ENCODE results near the gene ATP6V0D1.

ATP6V0D1 gene

DNA sequence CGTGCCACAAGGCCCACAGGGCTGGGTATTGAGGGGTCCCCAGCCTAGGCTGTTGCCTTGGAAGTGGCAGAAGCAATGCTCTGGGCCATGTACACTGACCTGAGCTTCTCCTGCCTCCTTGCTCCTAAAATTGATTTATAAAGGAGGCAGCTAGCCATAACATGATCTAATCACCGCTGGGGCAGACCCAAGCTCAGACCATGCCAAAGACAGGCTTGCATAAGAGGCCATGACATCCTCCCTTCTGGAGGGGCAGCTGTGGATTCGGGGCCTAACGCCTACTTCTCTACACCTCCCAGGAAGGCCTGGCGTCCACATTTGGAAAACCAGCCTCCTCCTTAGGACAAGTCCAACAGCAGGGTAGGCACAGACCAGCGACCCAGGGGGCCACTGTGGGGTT, 37.7 kb downstream of the ATP6V0D1 start:
- no peak for DNase-seq

GRCh38 chr16:67442581-67443255, 38.2 kb downstream of the ATP6V0D1 start:
- no peak for DNase-seq

DNA sequence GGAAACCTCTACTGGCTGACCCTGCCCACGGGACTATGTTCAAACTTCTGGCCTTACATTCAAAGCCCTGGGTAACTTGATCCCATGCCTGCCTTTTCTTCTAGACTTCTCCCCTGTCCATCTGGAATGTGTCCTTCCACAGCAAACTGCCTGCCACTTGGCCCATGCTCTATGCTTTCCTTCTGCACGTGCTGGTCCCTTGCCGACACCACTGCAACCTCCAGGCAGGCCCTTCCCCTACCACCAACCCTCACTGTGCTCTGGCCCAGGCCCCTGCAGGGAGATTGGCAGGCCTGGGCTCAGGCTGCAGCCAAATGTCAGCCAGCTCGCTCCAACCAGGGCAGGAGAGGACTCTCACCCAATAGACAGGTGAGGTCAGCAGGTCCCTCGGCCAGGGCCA, 39.0 kb downstream of the ATP6V0D1 start:
- DNase-seq: no peak

DNA sequence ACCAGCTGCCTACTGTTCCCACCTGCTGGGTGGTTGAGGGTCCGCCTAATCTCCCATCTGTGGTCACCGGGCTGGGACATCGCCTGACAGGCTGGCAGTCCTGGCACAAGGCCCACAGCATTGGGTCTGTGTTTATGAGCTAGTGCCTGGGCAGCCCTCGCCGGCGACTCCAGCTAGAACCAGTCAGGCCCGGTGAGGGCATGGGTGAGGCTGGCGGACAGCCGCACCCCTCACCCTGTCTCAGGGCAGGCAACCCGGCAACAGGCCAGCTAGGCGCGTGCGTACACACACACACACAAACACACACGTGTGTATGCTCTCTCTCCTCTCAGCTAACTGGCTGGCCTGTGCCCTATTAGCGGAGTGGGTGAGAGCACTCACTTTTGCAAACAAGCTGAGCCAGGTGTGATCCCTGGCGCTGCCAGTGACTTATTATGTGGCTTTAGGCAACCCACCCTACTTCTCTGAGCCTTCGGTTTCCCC, 39.6 kb downstream of the ATP6V0D1 start:
- DNase-seq: peak; percentile 65

DNA sequence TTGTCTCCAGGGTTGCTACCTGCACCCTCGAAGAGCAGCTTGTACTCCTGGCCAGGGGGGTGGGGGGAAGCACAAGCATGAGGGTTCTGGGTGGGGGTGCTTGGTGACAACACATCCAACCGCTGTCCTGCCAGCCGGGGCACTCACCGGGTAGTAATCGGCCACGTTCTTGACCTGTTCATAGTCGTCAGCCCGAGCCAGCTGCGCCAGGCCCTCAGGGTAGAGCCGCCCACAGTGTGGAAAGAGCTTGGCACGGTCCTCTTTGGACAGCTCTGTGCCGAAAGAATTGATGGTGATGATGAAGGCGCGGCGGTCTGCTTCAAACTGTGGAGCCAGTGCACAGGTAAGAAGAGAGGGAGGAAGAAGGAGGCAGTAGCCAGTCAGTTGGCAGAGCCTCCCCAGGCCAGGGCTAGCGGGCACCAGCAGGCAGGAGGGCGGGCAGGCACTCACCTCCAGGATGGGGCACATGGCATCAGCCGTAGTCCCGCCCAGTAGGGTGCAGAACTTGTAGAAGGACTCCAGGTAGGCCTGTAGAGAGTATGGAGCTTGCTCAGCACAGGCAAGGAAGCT, 42.0 kb downstream of the ATP6V0D1 start:
- no peak for DNase-seq

- DNase-seq: no peak
These were observed 42.7 kb downstream of the ATP6V0D1 start for GRCh38 chr16:67438098-67438791.

DNA sequence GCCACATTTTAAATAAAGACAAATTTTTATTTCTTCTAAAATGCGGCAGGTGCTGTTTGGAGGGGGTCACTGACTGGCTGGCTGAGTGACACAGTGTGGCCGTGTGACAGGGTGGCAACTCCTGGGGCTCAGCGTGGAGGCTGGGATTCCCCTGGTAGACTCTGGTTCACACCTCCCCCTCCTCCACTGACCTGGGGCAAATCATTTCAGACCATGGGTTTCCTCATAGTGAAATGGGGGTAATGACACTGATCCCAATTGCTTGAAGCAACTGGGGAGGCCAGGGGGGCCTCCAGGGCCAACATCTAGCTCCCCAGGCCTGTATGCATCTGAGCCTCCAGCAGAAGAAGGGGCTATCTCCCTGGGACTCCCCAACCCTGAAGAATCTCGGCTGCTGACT, 43.4 kb downstream of the ATP6V0D1 start:
- no peak for DNase-seq

- DNase-seq: no peak
These were observed 44.2 kb downstream of the ATP6V0D1 start for GRCh38 chr16:67436640-67437193.

DNA sequence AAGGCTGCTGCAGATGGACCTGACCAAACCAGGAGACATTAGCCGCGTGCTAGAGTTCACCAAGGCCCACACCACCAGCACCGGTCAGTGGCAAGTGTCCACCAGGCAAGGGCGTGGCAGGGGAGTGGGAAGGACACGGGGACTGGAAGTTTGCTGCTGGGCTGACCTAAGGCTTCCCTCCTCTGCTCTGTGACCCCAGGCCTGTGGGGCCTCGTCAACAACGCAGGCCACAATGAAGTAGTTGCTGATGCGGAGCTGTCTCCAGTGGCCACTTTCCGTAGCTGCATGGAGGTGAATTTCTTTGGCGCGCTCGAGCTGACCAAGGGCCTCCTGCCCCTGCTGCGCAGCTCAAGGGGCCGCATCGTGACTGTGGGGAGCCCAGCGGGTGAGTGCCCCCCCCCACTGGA, 45.2 kb downstream of the ATP6V0D1 start:
- no peak for DNase-seq

GRCh38 chr16:67433131-67433719, 47.7 kb downstream of the ATP6V0D1 start:
- no peak for DNase-seq

- DNase-seq: no peak
These were observed 48.5 kb downstream of the ATP6V0D1 start for GRCh38 chr16:67432506-67432890.

GRCh38 chr16:67431775-67432505, 49.0 kb downstream of the ATP6V0D1 start:
- DNase-seq: no peak

GRCh38 chr16:67430977-67431774, 49.8 kb downstream of the ATP6V0D1 start, which contains the start of gene HSD11B2:
Gene HSD11B2 (plus strand): TSS chr16:67431121. CDS start chr16:67431249, 128 bp downstream.
- no peak for DNase-seq

GRCh38 chr16:67430504-67430976, 50.4 kb downstream of the ATP6V0D1 start:
- no peak for DNase-seq

GRCh38 chr16:67429799-67430503, 51.0 kb downstream of the ATP6V0D1 start:
- no peak for DNase-seq

DNA sequence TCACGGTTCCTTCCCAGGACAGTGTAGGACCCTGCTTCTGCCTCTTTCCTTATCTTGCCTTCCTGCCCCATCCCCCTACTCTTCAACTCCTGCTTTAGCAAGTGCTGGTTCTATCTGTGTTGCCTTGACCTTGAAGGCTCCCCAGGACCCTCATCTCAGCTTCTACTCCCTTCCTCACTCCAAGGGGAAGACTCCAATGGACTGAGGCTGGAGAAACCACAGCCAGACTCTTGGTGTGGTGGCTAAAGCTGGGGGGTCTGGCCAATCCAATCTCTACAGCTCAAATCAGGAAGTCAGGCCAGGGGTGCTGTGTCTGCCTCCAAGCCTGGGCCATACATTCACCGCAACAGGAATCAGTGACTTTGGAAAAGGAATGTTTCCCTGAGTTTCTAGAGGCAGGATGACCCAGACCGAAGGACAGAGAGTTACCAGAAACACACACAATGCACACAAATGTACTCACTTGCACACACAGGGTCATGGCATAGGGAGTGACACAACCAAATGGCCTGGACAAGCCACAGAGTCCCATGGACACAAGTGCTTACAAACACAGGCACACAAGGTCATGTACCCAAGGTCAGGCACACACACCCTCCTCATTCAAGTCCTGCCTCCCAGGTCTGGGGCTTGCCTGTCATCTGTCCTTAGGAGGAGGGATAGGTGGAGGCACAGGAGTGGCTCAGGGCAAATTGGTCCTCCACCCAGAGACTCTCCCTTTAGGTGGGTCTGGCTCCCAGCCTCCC, 51.7 kb downstream of the ATP6V0D1 start:
- DNase-seq: no peak

GRCh38 chr16:67428146-67428731, 52.7 kb downstream of the ATP6V0D1 start:
- DNase-seq: peak; percentile 30

DNA sequence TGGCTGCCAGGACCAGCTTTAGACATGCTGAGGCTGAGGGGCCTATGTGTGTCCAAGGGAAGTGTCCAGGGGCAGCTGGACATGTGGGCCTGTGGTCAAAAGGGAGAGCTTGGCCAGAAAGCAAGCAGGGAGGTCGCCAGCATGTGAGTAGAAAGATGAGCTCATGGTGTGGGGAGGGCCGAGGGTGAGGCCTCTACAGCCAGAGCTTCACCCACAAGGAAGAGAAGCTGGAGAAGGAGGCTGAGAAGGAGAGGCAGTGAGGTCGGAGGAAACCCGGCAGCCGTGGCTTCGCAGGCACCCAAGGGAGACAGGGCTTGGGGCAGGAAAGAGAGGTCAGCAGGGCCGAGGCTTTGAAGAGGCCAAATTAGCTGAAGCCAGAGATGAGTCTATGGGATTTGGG, 54.0 kb downstream of the ATP6V0D1 start:
- DNase-seq: no peak

DNA sequence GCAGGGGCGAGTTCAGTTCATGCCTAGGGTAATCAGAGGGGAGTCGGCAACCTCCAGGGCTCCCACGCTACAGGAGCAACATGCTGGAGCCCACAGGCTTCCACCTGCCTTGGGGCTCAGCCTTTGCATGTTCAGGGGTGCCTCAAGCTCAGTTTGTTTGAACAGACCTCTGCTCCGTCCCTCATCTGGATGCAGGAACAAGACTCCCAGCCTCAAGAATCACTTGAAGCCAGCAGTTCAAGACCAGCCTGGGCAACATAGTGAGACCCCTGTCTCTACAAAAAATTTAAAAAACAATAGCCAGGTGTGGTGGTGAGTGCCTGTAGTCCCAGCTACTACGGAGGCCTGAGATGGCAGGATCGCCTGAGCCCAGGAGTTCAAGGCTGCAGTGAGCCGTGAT, 54.9 kb downstream of the ATP6V0D1 start:
- DNase-seq: no peak

DNA sequence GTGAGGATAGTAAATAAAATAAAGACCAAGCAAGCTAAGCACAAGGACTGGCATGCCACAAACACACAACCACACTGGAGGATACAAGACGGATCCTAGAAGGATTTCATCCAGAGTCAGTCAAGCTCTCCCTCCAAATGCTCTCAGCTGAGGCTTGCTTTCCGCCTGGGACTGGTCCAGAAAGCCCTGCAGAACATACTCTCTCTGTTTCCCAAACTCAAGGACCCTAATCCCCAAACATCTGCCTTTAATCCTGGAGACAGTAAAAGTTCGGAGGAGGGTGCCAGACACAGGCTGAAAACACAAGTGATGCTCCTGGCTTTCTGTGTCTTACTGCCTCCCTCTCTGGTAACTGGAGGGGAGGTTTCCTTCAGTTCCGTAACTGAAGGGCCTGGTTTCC, 55.4 kb downstream of the ATP6V0D1 start:
- no peak for DNase-seq
